Tibial nerve (tissue), 4 donors: Measurements from ENCODE around the gene EEF1AKMT4. TPM values are rescaled to one million over a fixed set of nuclear protein-coding genes. Genes with fewer than 3 reads are reported as not detected.

Experiments used
- DNase-seq, 2 donors: peaks; one replicate each; pipeline ENCODE4 v3.0.0-alpha.2; 2019; ENCODE audit warnings: low spot score in 2 of 2
- H3K27ac ChIP-seq, 4 donors: fragments of 200-600 bp; sonication (generic) in 3 of 4; one replicate each; pipeline ENCODE4 v1.5.1; 2017 to 2019; ENCODE audit warnings: mild to moderate bottlenecking in 1 of 4
- H3K27me3 ChIP-seq, 2 donors: fragments of 200-600 bp; sonication (generic) in 1 of 2; one replicate each; pipeline versions ENCODE4 v1.5.1 to v1.6.0; 2017 to 2019
- H3K36me3 ChIP-seq, 3 donors: fragments of 200-600 bp; sonication (generic); one replicate each; pipeline ENCODE4 v1.5.1; 2018 to 2019
- H3K4me1 ChIP-seq, 4 donors: fragments of 200-600 bp; sonication (generic) in 3 of 4; one replicate each; pipeline ENCODE4 v1.5.1; 2017 to 2019
- H3K4me3 ChIP-seq, 4 donors: fragments of 200-600 bp; sonication (generic) in 3 of 4; one replicate each; pipeline ENCODE4 v1.5.1; 2017 to 2019; ENCODE audit warnings: mild to moderate bottlenecking in 1 of 4, moderate library complexity in 1 of 4
- H3K9me3 ChIP-seq, 4 donors: fragments of 200-600 bp; sonication (generic) in 3 of 4; one replicate each; pipeline ENCODE4 v1.5.1; 2017 to 2019
- EP300 ChIP-seq, 2 donors: sonication (generic); formaldehyde crosslinking; IDR thresholded peaks; one replicate each; pipeline ENCODE4 v1.6.1; 2017; ENCODE audit warnings: antibody characterized with exemption in 2 of 2, mild to moderate bottlenecking in 1 of 2
- POLR2A ChIP-seq, 2 donors: fragments of 450-650 bp; IDR thresholded peaks; one replicate each; pipeline ENCODE4 v1.6.1; 2017; ENCODE audit warnings: antibody characterized with exemption in 2 of 2, mild to moderate bottlenecking in 2 of 2, moderate library complexity in 2 of 2
- WGBS, 2 donors: methylation state at CpG; one replicate each; pipeline ENCODE4 v1.1.5; 2018; 5-methylcytosine and 5-hydroxymethylcytosine counted together
- total RNA-seq, 4 donors: library from RNA; depleted of rRNA; stranded (reverse); fragments of >200 nt; gene quantifications; one replicate each; pipeline ENCODE4 v1.1.0, GENCODE V29; 2016
- TF ChIP-seq, protein P1 (sequence below), 5 experiments: fragments of 200-600 bp in 3 of 5; fragments of 450-650 bp in 2 of 5; sonication (generic) in 3 of 5; IDR thresholded peaks; one replicate each; pipeline ENCODE4 v1.5.1; 2016 to 2019; ENCODE audit warnings: antibody characterized with exemption in 5 of 5, mild to moderate bottlenecking in 3 of 5, moderate library complexity in 2 of 5

EEF1AKMT4 gene
- total RNA-seq, 4 donors from 2014 or later = 0.98 to 4.8 (median 2.5) TPM

DNA sequence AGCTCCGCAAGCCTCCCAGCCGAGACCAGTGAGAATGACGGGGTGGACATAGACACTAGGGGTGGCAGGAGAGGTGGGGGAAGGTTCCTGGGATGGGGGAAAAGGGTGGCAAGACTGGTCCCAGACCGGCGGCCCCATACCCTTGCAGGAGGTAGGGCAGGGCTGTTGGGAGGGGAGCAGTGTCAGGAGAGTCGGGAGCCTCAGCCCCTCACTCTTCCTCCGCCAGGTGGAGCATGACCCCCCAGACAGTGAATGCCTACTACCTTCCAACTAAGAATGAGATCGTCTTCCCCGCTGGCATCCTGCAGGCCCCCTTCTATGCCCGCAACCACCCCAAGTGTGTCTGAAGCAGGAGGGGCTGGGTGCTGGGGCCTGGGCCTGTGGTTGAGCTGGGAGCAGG is 40.9 kb downstream of the EEF1AKMT4 start:
- H3K4me1 ChIP-seq = peaks cover 0 to 4% (median 0%) of the 10 kb centered on the region in 4 donors
- no peak overlapping the region for H3K27ac ChIP-seq
- no peak for DNase-seq
- TF ChIP-seq EP300 (IDR thresholded peaks at IDR 0.05) = no peak
- TF ChIP-seq, protein P1, sequence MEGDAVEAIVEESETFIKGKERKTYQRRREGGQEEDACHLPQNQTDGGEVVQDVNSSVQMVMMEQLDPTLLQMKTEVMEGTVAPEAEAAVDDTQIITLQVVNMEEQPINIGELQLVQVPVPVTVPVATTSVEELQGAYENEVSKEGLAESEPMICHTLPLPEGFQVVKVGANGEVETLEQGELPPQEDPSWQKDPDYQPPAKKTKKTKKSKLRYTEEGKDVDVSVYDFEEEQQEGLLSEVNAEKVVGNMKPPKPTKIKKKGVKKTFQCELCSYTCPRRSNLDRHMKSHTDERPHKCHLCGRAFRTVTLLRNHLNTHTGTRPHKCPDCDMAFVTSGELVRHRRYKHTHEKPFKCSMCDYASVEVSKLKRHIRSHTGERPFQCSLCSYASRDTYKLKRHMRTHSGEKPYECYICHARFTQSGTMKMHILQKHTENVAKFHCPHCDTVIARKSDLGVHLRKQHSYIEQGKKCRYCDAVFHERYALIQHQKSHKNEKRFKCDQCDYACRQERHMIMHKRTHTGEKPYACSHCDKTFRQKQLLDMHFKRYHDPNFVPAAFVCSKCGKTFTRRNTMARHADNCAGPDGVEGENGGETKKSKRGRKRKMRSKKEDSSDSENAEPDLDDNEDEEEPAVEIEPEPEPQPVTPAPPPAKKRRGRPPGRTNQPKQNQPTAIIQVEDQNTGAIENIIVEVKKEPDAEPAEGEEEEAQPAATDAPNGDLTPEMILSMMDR (IDR thresholded peaks at IDR 0.05) = no peak
- no peak for TF ChIP-seq POLR2A (IDR thresholded peaks at IDR 0.05)
- H3K9me3 ChIP-seq = no peaks in the 10 kb centered on the region
- H3K36me3 ChIP-seq = no peaks in the 10 kb centered on the region
- 84 to 93% methylated on average over 10 of the region's 10 CpGs for WGBS, 2 donors
- H3K27me3 ChIP-seq = peaks cover 0 to 41% of the 10 kb centered on the region in 2 donors
- H3K4me3 ChIP-seq = no peak overlapping the region

DNA sequence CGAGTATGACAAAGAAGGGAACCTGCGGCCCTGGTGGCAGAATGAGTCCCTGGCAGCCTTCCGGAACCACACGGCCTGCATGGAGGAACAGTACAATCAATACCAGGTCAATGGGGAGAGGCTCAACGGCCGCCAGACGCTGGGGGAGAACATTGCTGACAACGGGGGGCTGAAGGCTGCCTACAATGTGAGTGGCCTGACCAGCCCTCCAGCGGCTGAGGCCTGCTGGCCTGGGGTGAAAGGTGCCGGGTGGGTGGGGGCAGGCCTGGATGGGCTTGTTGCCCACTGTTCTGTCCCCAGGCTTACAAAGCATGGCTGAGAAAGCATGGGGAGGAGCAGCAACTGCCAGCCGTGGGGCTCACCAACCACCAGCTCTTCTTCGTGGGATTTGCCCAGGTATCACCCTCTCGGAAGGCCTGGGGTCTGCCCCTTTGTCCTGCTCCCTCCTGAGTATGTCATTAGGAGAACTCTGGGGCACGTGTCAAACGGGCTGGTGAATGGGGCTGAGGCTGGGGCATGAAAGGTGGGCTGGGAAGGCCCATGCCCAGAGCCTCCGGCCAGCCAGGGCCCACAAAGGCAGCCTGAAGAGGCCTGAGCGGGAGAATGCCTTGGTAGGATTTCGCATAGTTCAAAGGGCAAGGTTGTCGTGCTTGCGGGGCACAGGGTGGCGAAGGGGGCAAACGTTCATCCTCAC is 41.7 kb downstream of the EEF1AKMT4 start:
- Histone ChIP-seq H3K4me3 (no peak overlapping the region), H3K4me1 (peaks cover 0 to 4% (median 0%) of the 10 kb centered on the region in 4 donors), H3K27me3 (peaks cover 0 to 32% of the 10 kb centered on the region in 2 donors), H3K9me3 (no peaks in the 10 kb centered on the region), H3K36me3 (no peaks in the 10 kb centered on the region), H3K27ac (no peak overlapping the region)
- DNase-seq = no peak
- TF ChIP-seq POLR2A (IDR thresholded peaks at IDR 0.05) = no peak
- no peak for TF ChIP-seq EP300 (IDR thresholded peaks at IDR 0.05)
- TF ChIP-seq, protein P1 (IDR thresholded peaks at IDR 0.05) = no peak
- 84 to 88% methylated on average over 14 to 21 of the region's 22 CpGs for WGBS, 2 donors

DNA sequence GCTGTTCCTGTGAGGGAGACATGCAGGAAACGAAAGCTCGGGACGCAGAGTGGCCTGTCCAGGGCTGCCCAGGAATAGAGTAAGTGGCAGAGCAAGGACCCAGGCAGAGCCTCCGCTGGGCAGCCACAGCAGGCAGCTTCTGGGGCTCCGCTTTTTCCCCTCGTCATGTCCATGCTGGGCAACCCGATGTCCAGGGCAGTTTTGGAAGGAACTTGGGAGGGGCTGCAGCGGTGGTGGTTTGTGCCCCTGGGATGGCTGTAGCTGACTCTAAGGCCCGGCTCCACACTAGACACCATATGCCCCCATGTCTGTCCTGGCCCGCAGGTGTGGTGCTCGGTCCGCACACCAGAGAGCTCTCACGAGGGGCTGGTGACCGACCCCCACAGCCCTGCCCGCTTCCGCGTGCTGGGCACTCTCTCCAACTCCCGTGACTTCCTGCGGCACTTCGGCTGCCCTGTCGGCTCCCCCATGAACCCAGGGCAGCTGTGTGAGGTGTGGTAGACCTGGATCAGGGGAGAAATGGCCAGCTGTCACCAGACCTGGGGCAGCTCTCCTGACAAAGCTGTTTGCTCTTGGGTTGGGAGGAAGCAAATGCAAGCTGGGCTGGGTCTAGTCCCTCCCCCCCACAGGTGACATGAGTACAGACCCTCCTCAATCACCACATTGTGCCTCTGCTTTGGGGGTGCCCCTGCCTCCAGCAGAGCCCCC is 42.4 kb downstream of the EEF1AKMT4 start:
- H3K27ac ChIP-seq = no peak overlapping the region
- no peaks in the 10 kb centered on the region for H3K36me3 ChIP-seq
- peaks cover 0 to 26% of the 10 kb centered on the region in 2 donors for H3K27me3 ChIP-seq
- 87 to 92% methylated on average over 19 to 20 of the region's 21 CpGs for WGBS, 2 donors
- TF ChIP-seq EP300 (IDR thresholded peaks at IDR 0.05) = no peak
- TF ChIP-seq POLR2A (IDR thresholded peaks at IDR 0.05) = no peak
- peaks cover 0 to 4% (median 0%) of the 10 kb centered on the region in 4 donors for H3K4me1 ChIP-seq
- no peaks in the 10 kb centered on the region for H3K9me3 ChIP-seq
- DNase-seq = no peak
- H3K4me3 ChIP-seq = no peak overlapping the region

DNA sequence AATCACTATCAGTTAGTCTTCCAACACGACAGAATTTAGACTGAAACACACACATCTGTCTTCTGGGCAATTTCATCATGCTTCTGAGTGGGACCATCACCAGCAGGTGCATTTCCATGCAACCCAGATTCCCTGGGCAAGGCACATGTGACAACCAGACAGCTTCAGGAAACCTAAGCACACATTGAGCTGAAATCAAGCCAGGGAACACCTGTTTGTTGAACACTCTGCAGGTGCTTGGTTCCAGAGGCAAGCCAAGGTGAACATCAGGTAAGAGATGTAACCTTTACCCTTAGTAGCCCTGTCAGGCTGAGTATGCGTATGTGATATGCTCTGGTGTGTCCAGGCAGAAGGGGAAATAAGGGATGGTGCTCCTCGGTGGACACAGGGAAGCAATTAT is 46.3 kb downstream of the EEF1AKMT4 start:
- H3K9me3 ChIP-seq = no peaks in the 10 kb centered on the region
- no peak for DNase-seq
- TF ChIP-seq, protein P1 (IDR thresholded peaks at IDR 0.05) = no peak
- no peak for TF ChIP-seq POLR2A (IDR thresholded peaks at IDR 0.05)
- TF ChIP-seq EP300 (IDR thresholded peaks at IDR 0.05) = no peak
- H3K4me1 ChIP-seq = peaks cover 3 to 19% (median 9%) of the 10 kb centered on the region in 4 donors
- 58 to 77% methylated on average over 3 of the region's 3 CpGs for WGBS, 2 donors
- H3K36me3 ChIP-seq = peaks cover 0 to 4% (median 0%) of the 10 kb centered on the region in 3 donors
- no peak overlapping the region for H3K4me3 ChIP-seq
- H3K27ac ChIP-seq = no peak overlapping the region
- H3K27me3 ChIP-seq = no peaks in the 10 kb centered on the region

DNA sequence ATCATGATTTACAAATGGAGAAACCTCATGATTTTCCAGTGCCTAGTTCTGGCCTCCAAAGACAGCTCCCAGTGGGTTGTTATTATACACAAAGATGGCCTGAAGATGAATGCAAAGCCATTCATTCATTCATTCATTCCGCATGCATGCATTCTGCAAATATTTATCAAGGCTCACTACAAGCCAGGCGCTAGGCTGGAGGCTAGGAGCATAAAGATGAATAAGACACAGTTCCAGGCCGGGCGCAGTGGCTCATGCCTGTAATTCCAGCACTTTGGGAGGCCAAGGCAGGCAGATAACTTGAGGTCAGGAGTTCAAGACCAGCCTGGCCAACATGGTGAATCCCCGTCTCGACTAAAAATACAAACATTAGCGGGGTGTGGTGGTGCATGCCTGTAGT is 47.1 kb downstream of the EEF1AKMT4 start:
- WGBS, 2 donors = 67 to 78% methylated on average over 5 to 7 of the region's 7 CpGs
- no peak for DNase-seq

More for the DNA sequence above, 47.1 kb downstream of the EEF1AKMT4 start:
- Histone ChIP-seq H3K36me3 (peaks cover 0 to 11% (median under 1%) of the 10 kb centered on the region in 3 donors), H3K4me1 (peaks cover 3 to 22% (median 10%) of the 10 kb centered on the region in 4 donors), H3K27ac (no peak overlapping the region), H3K9me3 (no peaks in the 10 kb centered on the region), H3K4me3 (no peak overlapping the region), H3K27me3 (no peaks in the 10 kb centered on the region)
- TF ChIP-seq, protein P1 (IDR thresholded peaks at IDR 0.05) = no peak
- TF ChIP-seq POLR2A (IDR thresholded peaks at IDR 0.05) (no peak), EP300 (IDR thresholded peaks at IDR 0.05) (no peak)
